ENCODE data around the gene TBC1D24.

TBC1D24 gene

DNA sequence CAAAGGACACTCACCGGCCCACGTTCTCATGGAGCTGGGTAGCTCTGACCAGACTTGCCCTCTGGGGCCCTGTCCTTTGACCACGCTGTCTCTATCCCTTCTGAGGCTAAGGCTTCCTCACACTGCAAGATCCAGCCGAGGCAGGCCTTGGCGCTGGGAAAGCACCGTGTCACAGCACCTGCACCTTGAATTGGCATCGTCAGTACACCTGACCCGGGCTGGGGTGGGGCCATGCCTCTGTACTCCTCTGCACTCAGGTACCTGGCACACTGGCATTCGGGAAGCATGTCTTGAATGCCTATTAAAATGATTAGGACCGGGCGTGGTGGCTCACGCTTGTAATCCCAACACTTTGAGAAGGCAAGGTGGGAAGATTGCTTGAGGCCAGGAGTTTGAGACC, 6.0 kb downstream of the TBC1D24 start:
- DNase-seq (ENCODE audit: insufficient read length, low spot score) (no peak), FAIRE-seq (no peak)
- no peak for TF ChIP-seq SPI1 (IDR thresholded peaks at IDR 0.05; ENCODE audit: low read depth, low read length)
- TF ChIP-seq POLR2AphosphoS5 (IDR thresholded peaks at IDR 0.05; ENCODE audit: low read depth, low read length), result no peak
- no peak for TF ChIP-seq TAF1 (IDR thresholded peaks at IDR 0.05; ENCODE audit: low read depth, low read length)
- TF ChIP-seq PAX5 (IDR thresholded peaks at IDR 0.05; ENCODE audit: insufficient read depth, low read length, severe bottlenecking), result no peak
- TF ChIP-seq POU2F2 (IDR thresholded peaks at IDR 0.05; ENCODE audit: low read depth, low read length), result no peak
- TF ChIP-seq POLR2A (IDR thresholded peaks at IDR 0.05; ENCODE audit: low read depth, low read length), result no peak

DNA sequence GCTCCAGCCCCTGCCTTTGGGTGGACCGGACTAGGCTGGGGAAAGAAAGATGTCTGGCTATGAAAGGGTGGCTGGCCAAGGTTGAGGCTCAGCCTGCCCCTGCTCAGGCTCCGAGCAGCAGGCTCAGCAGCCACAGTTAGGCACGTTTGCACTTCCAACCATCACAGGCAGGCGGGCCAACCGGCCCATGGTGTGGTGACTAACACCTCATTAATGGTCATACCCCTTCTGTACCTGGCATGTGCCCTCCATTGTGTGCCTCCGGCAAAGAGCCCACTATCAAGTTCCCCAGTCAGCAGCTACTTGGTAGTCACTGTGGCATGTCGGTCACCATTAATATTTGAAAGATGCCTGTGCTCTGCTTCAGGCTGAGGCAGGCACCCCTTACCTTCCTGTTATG, 6.7 kb downstream of the TBC1D24 start:
- no peak for FAIRE-seq

DNA sequence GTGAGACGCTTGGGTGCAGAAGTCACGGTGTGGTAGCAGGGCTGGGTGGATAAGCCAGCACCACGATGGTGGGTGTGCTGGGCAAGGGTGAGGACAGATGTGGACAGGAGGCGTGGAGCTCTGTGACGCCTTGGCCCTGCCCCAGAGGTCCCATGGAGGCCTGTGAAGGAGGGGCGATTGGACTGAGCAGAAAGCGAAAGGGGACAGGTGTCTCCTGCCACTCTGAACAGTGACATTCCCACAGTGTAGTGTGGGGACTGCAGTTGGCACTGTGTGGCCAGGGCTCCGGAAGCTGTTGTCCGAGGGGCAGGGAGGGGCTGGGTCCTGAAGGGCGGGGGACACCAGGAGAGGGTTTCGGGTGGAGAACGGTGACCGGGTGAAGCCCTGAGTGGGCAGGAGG, 7.3 kb downstream of the TBC1D24 start:
- no peak for FAIRE-seq
- no peak for TF ChIP-seq POU2F2 (IDR thresholded peaks at IDR 0.05; ENCODE audit: low read depth, low read length)
- no peak for TF ChIP-seq POLR2A (IDR thresholded peaks at IDR 0.05; ENCODE audit: low read depth, low read length)
- TF ChIP-seq PAX5 (IDR thresholded peaks at IDR 0.05; ENCODE audit: insufficient read depth, low read length, severe bottlenecking), result no peak
- TF ChIP-seq TAF1 (IDR thresholded peaks at IDR 0.05; ENCODE audit: low read depth, low read length), result no peak
- no peak for TF ChIP-seq SPI1 (IDR thresholded peaks at IDR 0.05; ENCODE audit: low read depth, low read length)
- TF ChIP-seq POLR2AphosphoS5 (IDR thresholded peaks at IDR 0.05; ENCODE audit: low read depth, low read length), result no peak
- DNase-seq (ENCODE audit: insufficient read length, low spot score), result no peak

More for the DNA sequence above, 6.7 kb downstream of the TBC1D24 start:
- TF ChIP-seq PAX5 (IDR thresholded peaks at IDR 0.05; ENCODE audit: insufficient read depth, low read length, severe bottlenecking) (no peak), SPI1 (IDR thresholded peaks at IDR 0.05; ENCODE audit: low read depth, low read length) (no peak), TAF1 (IDR thresholded peaks at IDR 0.05; ENCODE audit: low read depth, low read length) (no peak), POLR2A (IDR thresholded peaks at IDR 0.05; ENCODE audit: low read depth, low read length) (no peak), POLR2AphosphoS5 (IDR thresholded peaks at IDR 0.05; ENCODE audit: low read depth, low read length) (no peak), POU2F2 (IDR thresholded peaks at IDR 0.05; ENCODE audit: low read depth, low read length) (no peak)
- DNase-seq (ENCODE audit: insufficient read length, low spot score), result no peak

DNA sequence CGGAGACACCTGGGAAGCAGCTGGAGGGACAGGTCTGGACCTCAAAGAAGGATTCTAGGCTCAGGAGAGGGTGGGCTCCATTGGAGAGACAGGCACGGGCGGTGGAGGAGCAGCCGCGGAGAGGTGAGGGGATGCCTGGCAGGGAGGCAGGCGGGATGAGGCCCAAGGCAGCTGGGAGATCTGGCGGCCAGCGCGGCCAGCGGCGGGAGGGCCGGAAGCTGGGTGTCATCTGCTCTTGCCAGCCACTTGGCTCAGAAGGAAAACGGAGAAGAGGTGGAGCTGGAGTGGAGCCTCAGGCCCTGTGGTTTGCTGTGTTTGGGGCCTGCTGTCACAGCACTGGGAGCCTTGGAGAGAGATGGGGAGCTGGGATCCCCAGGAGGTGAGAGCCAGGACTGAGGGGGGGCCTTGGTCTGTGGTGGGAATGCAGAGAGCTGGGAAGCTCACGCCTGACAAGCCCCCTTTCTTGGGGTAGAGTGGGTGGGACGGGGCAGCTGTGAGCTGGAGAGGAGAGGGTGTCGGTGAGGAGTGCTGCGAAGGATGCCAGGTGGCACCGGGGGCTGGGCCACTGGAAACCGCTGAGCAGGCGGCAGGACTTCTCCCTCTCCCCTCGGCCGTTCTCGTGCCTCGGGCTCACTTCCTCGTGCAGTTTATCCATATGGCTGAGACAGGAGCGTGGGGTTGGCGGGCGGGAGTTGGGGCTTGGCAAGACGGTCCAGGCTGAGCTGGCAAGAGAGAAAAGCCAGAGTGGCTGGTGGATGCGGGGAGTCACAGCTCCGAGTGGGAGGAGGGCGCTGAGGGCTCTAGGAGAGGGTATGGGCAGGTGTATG, 8.0 kb downstream of the TBC1D24 start:
- no peak for DNase-seq (ENCODE audit: insufficient read length, low spot score)
- TF ChIP-seq TAF1 (IDR thresholded peaks at IDR 0.05; ENCODE audit: low read depth, low read length), result no peak
- no peak for TF ChIP-seq POLR2A (IDR thresholded peaks at IDR 0.05; ENCODE audit: low read depth, low read length)
- no peak for TF ChIP-seq PAX5 (IDR thresholded peaks at IDR 0.05; ENCODE audit: insufficient read depth, low read length, severe bottlenecking)
- TF ChIP-seq POLR2AphosphoS5 (IDR thresholded peaks at IDR 0.05; ENCODE audit: low read depth, low read length), result no peak
- TF ChIP-seq POU2F2 (IDR thresholded peaks at IDR 0.05; ENCODE audit: low read depth, low read length), result no peak
- no peak for TF ChIP-seq SPI1 (IDR thresholded peaks at IDR 0.05; ENCODE audit: low read depth, low read length)
- FAIRE-seq, result no peak

DNA sequence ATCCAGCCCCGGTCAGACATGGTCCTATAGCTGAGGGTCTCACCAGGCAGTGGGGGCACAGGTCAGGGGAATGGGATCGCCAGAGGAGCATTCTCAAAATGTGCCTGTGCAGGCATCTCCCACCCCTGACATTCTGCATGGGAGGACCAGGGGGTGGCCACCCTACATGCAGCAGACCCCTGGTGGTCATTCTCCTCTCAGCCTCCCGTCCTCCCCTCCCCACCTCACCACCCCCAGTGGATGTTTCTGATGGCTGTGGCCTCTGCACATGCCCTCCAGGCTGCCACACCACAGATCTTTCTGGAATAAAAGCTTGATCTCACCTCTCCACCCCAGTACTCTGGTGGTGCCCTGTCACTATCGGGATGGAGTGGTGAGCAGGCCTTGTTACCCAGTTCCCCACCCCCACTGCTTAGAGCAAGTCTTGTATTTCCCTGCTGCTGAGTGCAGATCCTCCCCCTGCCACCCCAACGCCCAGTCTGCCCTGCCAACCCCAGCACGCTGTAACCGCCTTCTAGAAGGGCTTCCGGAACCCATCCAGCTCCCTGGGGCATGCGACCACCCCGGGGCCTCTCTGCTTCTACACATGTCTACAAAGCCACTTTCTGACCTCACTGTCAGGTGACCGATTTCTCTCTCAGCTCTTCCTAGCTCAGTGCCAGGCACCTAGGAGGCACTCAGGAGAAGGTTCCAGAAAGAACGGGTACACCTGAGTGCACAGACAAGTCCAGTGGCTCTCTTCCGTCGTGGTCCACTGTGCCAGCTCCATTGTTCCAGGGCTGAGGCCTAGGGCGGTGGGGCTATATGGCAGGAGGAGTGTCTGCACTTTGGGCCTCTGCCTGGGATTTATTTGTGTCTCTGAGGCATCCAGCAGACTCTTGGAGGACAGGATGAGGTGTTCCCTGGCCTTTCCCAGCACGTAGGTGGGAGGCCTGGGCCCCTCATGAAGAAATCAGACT, 9.3 kb downstream of the TBC1D24 start:
- TF ChIP-seq POU2F2 (IDR thresholded peaks at IDR 0.05; ENCODE audit: low read depth, low read length) (no peak), POLR2AphosphoS5 (IDR thresholded peaks at IDR 0.05; ENCODE audit: low read depth, low read length) (no peak), PAX5 (IDR thresholded peaks at IDR 0.05; ENCODE audit: insufficient read depth, low read length, severe bottlenecking) (no peak), SPI1 (IDR thresholded peaks at IDR 0.05; ENCODE audit: low read depth, low read length) (no peak), TAF1 (IDR thresholded peaks at IDR 0.05; ENCODE audit: low read depth, low read length) (no peak), POLR2A (IDR thresholded peaks at IDR 0.05; ENCODE audit: low read depth, low read length) (no peak)
- no peak for FAIRE-seq
- DNase-seq (ENCODE audit: insufficient read length, low spot score), result no peak

DNA sequence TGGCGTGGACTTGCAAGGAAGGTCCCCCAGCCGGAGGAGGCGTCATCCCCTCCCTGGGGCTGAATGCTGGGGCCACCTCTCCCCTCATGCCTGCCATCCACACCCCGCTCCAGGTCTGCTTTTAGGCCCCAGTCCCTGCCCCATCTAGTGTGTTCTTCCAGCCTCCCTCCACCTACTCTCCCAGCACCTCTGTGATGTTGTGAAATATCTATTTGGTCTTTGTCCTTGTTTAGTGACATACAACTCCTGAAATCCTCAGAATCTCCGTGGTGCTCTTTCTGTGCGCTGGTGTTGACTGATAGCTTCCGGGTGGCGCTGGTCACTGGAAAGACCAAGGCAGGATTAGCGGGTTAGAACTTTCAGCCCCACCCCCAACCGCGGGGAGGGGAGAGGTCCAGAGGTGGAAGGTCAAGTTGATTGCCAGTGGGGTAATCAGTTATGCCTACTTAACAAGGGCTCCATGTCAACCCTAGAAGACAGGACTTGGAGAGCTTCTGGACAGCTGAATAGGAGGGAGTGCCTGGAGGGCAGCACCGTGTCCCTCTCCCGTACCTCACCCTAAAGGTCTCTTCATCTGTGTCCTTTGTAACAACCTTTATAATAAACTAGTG, 10.1 kb downstream of the TBC1D24 start:
- DNase-seq (ENCODE audit: insufficient read length, low spot score) (no peak), FAIRE-seq (no peak)
- TF ChIP-seq PAX5 (IDR thresholded peaks at IDR 0.05; ENCODE audit: insufficient read depth, low read length, severe bottlenecking), result no peak
- TF ChIP-seq SPI1 (IDR thresholded peaks at IDR 0.05; ENCODE audit: low read depth, low read length), result no peak
- no peak for TF ChIP-seq POU2F2 (IDR thresholded peaks at IDR 0.05; ENCODE audit: low read depth, low read length)
- TF ChIP-seq POLR2A (IDR thresholded peaks at IDR 0.05; ENCODE audit: low read depth, low read length), result no peak

DNA sequence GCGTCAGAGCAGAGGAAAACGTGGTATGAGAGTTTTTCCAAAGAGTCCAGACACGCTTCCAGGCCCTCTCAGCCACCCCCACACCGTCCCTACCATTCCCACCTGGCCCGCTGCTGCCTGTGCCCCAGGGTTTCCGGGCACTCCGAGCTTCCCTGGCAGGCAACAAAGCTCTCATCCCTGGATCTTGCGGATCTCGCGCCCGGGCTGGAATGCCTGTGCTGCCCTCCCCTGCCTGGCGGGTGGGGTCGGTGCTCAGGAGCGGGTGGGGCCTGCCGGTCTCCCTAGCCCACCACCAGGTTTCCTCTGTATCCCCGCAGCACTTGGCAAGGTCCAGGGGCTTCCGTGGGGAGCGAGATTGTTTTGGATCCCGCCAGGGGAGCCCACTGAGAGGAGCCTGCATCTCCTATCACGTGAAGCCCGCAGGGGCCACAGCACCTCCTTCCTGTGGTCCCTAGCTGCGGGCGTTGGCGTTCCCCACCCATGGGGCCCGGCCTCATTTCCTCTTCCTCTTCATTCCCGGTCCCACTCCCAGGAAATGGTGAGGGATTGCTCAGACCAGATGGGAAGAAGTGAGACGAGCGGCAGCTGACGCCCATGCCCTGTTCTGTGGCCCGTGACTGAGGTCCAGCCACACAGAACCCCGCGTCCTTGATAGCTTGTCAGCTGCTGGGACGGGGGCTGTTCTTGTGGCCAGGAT, 11.0 kb downstream of the TBC1D24 start:
- DNase-seq (ENCODE audit: insufficient read length, low spot score), result no peak
- TF ChIP-seq POU2F2 (IDR thresholded peaks at IDR 0.05; ENCODE audit: low read depth, low read length) (no peak), PAX5 (IDR thresholded peaks at IDR 0.05; ENCODE audit: insufficient read depth, low read length, severe bottlenecking) (no peak), SPI1 (IDR thresholded peaks at IDR 0.05; ENCODE audit: low read depth, low read length) (no peak), TAF1 (IDR thresholded peaks at IDR 0.05; ENCODE audit: low read depth, low read length) (no peak), POLR2AphosphoS5 (IDR thresholded peaks at IDR 0.05; ENCODE audit: low read depth, low read length) (no peak), POLR2A (IDR thresholded peaks at IDR 0.05; ENCODE audit: low read depth, low read length) (no peak)
- no peak for FAIRE-seq

DNA sequence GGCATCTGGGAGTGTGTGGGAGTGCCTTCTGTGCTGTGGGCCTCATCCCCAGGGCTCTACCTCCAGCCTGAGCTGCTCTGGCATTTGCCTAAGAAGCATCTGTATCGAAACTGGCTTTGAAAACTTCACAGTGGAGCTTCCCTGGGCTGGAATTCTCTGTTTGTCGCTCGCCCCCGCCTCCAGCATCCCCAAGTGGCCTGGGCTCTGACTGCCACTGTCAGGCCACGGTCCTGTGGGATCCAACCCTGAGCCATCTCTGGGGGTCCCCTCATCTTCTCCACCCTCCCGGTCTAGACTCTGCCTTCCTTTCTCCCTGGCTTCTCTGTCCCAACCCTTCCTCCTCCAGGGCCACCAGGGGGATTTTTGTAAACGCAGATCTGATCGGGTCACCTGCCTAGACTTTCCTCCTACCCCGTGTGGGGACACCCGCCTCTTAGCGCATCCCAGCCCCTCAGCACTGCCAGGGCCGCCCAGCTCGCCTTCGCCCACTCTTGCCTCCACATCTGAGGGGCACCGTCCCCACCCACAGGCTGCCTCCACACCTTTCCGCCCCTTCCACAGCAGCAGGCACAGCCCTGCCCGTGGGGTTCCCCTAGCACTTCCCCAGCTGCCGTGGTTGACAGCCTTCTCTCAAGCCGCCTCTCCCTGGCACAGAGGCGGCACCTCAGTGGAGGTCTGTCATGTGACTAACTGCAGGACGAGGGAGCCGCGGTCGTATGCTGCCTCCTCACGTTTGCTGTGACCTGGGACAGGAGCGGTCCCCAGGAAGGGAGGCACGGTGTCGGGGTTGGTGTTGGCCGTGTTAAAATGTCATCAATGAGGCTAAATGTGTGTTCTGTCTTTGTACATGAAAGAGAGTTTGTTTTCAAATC, 12.0 kb downstream of the TBC1D24 start:
- peak; percentile 86 for DNase-seq (ENCODE audit: insufficient read length, low spot score)

More for the DNA sequence above, 12.0 kb downstream of the TBC1D24 start:
- peak; percentile 98 for FAIRE-seq
- TF ChIP-seq POU2F2 (IDR thresholded peaks at IDR 0.05; ENCODE audit: low read depth, low read length), result 0 out of 2 replicates have a peak, but pooled peaks have one; percentile 44
- TF ChIP-seq POLR2AphosphoS5 (IDR thresholded peaks at IDR 0.05; ENCODE audit: low read depth, low read length), result no peak
- no peak for TF ChIP-seq TAF1 (IDR thresholded peaks at IDR 0.05; ENCODE audit: low read depth, low read length)
- TF ChIP-seq SPI1 (IDR thresholded peaks at IDR 0.05; ENCODE audit: low read depth, low read length), result 0 out of 2 replicates have a peak, but pooled peaks have one; percentile 19
- TF ChIP-seq PAX5 (IDR thresholded peaks at IDR 0.05; ENCODE audit: insufficient read depth, low read length, severe bottlenecking), result no peak

Data from GM12891 (cell line).